Endothelial cell of umbilical vein (primary cell): ENCODE data around the gene WIPI1. TPM values are rescaled to one million over a fixed set of nuclear protein-coding genes. Genes with fewer than 3 reads are reported as not detected.

Experiments
- BruUV-seq: library from RNA; stranded (reverse); fragments of 400-500 nt; replicated peaks from 2 replicates; lab custom pipeline; 2021; lab: Mats Ljungman, UMichigan
- CTCF ChIA-PET: fragments of 300-600, 350-600 bp; sonication (Branson Sonifier 250); formaldehyde crosslinking; loops from one replicate; lab custom pipeline; 2021; ENCODE audit warnings: antibody characterized with exemption, inconsistent platforms; lab: Charles Lee
- POLR2A ChIA-PET: fragments of 300-600, 350-600 bp; sonication (Branson Sonifier 250); formaldehyde crosslinking; loops from one replicate; lab custom pipeline; 2021; ENCODE audit warnings: antibody characterized with exemption, inconsistent platforms; lab: Charles Lee
- DNase-seq: peaks from one replicate; pipeline ENCODE4 v3.0.0-alpha.2; 2011; ENCODE audit warnings: low read depth, low spot score
- FAIRE-seq: peaks from 2 replicates; lab custom pipeline; 2011; peaks lifted over from hg19 to GRCh38; lab: Jason Lieb, UNC
- H2AFZ ChIP-seq: 2 replicates; pipeline ENCODE4 v1.6.0; 2012; ENCODE audit warnings: low read depth, low read length, control low read depth, inconsistent platforms
- H3K27ac ChIP-seq: 2 replicates; pipeline ENCODE4 v1.5.1; 2011; ENCODE audit warnings: low read depth, mild to moderate bottlenecking, control low read depth, low read length, moderate library complexity; ENCODE audit not compliant: insufficient read depth
- H3K27me3 ChIP-seq, 2 experiments: 2 replicates each; pipeline versions ENCODE4 v1.6.0 to v1.6.1; 2011; ENCODE audit warnings: low read length in 2 of 2, mixed read lengths in 1 of 2; ENCODE audit not compliant: control insufficient read depth in 2 of 2, insufficient read depth in 2 of 2
- H3K36me3 ChIP-seq, 2 experiments: 2 replicates in 1 of 2; 3 replicates in 1 of 2; pipeline ENCODE4 v1.5.1; 2011; ENCODE audit warnings: low read length in 2 of 2, mild to moderate bottlenecking in 1 of 2, moderate library complexity in 1 of 2; ENCODE audit not compliant: control insufficient read depth in 2 of 2, insufficient read depth in 2 of 2; ENCODE audit errors: extremely low read depth in 1 of 2
- H3K4me1 ChIP-seq: 3 replicates; pipeline ENCODE4 v1.5.1; 2011; ENCODE audit warnings: mild to moderate bottlenecking, low read length; ENCODE audit not compliant: control insufficient read depth, insufficient read depth; ENCODE audit errors: extremely low read depth
- H3K4me2 ChIP-seq: 2 replicates; pipeline ENCODE4 v1.6.1; 2011; ENCODE audit warnings: low read length, control low read depth, mixed read lengths; ENCODE audit not compliant: insufficient read depth
- H3K4me3 ChIP-seq, 3 experiments: fragments of 200-600 bp in 1 of 3; sonication (generic), shearing (Covaris generic) in 1 of 3; replicated peaks in 1 of 3; 2 replicates each; pipeline ENCODE4 v1.5.1; 2011 to 2016; ENCODE audit warnings: control low read depth in 3 of 3, low read length in 3 of 3, mild to moderate bottlenecking in 2 of 3, inconsistent platforms in 1 of 3, low read depth in 1 of 3, moderate library complexity in 1 of 3; ENCODE audit not compliant: insufficient read depth in 1 of 3
- H3K79me2 ChIP-seq: 2 replicates; pipeline ENCODE4 v1.6.0; 2012; ENCODE audit warnings: low read length, inconsistent platforms; ENCODE audit not compliant: control insufficient read depth, insufficient read depth
- H3K9ac ChIP-seq: replicated peaks from 2 replicates; pipeline ENCODE3; 2011; ENCODE audit warnings: low read length, control low read depth; ENCODE audit not compliant: insufficient read depth; ENCODE audit errors: extremely low read depth
- H3K9me1 ChIP-seq: replicated peaks from 3 replicates; pipeline ENCODE4 v1.6.0; 2011; ENCODE audit warnings: mild to moderate bottlenecking, low read length; ENCODE audit not compliant: control insufficient read depth, insufficient read depth; ENCODE audit errors: extremely low read depth
- H3K9me3 ChIP-seq: replicated peaks from 2 replicates; pipeline ENCODE4 v1.5.1; 2012; ENCODE audit warnings: low read length, inconsistent platforms; ENCODE audit not compliant: control insufficient read depth, insufficient read depth
- H4K20me1 ChIP-seq: replicated peaks from 2 replicates; pipeline ENCODE3; 2011; ENCODE audit warnings: mild to moderate bottlenecking, low read length; ENCODE audit not compliant: control insufficient read depth, insufficient read depth; ENCODE audit errors: extremely low read depth
- CTCF ChIP-seq, 2 donors: IDR thresholded peaks; 1 replicate in 1 of 2; 2 replicates in 1 of 2; pipeline ENCODE4 v1.5.1; 2011; ENCODE audit warnings: low read length in 2 of 2, mild to moderate bottlenecking in 2 of 2, moderate library complexity in 2 of 2, control low read depth in 1 of 2, inconsistent platforms in 1 of 2, low read depth in 1 of 2; ENCODE audit not compliant: insufficient read depth in 1 of 2; ENCODE audit errors: extremely low read depth in 1 of 2
- EZH2 ChIP-seq: IDR thresholded peaks from 2 replicates; pipeline ENCODE4 v1.6.1; 2012; ENCODE audit warnings: borderline replicate concordance, low read depth, mild to moderate bottlenecking, moderate library complexity, low read length, inconsistent platforms; ENCODE audit not compliant: severe bottlenecking
- FOS ChIP-seq: IDR thresholded peaks from 2 replicates; pipeline ENCODE4 v1.6.1; 2011; ENCODE audit warnings: mild to moderate bottlenecking, low read length, moderate library complexity, borderline replicate concordance; ENCODE audit not compliant: insufficient read depth
- GATA2 ChIP-seq: IDR thresholded peaks from 2 replicates; pipeline ENCODE4 v1.7.0; 2011; ENCODE audit warnings: low read depth, mild to moderate bottlenecking, moderate library complexity, mixed read lengths, low read length; ENCODE audit not compliant: insufficient read length, insufficient read depth
- JUN ChIP-seq: IDR thresholded peaks from 2 replicates; pipeline ENCODE4 v1.6.1; 2011; ENCODE audit warnings: borderline replicate concordance, low read depth; ENCODE audit not compliant: insufficient read length, insufficient read depth
- MYC ChIP-seq: IDR thresholded peaks from one replicate; pipeline ENCODE4 v1.6.1; 2011; ENCODE audit warnings: mild to moderate bottlenecking, low read depth, low read length
- POLR2A ChIP-seq: IDR thresholded peaks from 2 replicates; pipeline ENCODE4 v1.6.1; 2012; ENCODE audit warnings: low read depth, mild to moderate bottlenecking, control low read depth, low read length
- POLR2AphosphoS5 ChIP-seq: IDR thresholded peaks from 2 replicates; pipeline ENCODE4 v1.6.1; 2012; ENCODE audit warnings: low read depth, mild to moderate bottlenecking, control low read depth, low read length, moderate library complexity; ENCODE audit not compliant: insufficient read depth
- dilution Hi-C: fragments of 300-500 bp; cut with MboI; formaldehyde crosslinking; loops from one replicate; pipeline ENCODE4 v1.15.0; 2019; ENCODE audit warnings: low sequenced_read_pairs; ENCODE audit not compliant: extremely low pct_ligation_motif_present
- intact Hi-C: fragments of 100-400 bp; cut with micrococcal nuclease; formaldehyde crosslinking; loops from one replicate; pipeline ENCODE4 v1.10.0; 2022
- polyA plus RNA-seq, 4 experiments: library from polyadenylated mRNA; depleted of rRNA in 3 of 4; stranded (reverse) in 3 of 4; unstranded in 1 of 4; fragments of >200 nt; gene quantifications; 2 replicates each; pipeline versions ENCODE4 v1.2.1 to v1.2.3, GENCODE V29; 2011 to 2012; ENCODE audit warnings: missing spikeins in 1 of 4
- total RNA-seq: library from RNA; stranded (reverse); gene quantifications from 2 replicates; pipeline ENCODE4 v1.2.3, GENCODE V29; 2021
- TF ChIP-seq, protein P1 (sequence below): IDR thresholded peaks from 2 replicates; pipeline ENCODE4 v1.6.1; 2011; ENCODE audit not compliant: insufficient read depth, insufficient read length

The WIPI1 gene
- total and polyA plus RNA-seq, 2 donors (not counting 3 experiments of a cell fraction or from before 2014, with no cell fraction given) = 49.9 to 70.3 TPM

DNA sequence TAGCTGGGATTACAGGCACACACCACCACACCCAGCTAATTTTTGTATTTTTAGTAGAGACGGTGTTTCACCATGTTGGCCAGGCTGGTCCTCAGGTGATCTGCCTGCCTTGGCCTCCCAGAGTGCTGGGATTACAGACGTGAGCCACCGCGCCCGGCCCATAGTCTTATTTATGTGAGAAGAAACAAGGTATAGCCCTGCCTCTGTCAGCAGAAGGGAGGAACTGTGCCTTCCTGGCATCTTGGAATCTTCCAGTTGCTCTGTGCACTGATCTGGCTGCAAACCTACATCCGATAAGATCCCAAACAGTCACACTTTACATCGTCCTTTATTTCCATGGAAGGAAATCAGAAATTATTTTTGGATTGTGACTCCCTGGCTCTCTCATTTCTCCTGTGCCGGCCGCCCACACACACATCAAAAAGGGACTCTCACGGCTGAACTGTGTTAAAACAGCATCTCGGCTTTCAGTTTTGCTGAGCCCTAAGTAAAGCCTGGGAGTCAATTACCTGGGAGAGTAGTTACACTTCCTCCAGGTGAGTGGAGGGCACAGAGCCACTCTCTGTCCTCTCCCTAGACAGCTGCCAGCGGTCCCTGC is 23.3 kb downstream of the WIPI1 start:
- FAIRE-seq (no peak), DNase-seq (no peak)
- H4K20me1 ChIP-seq = no peaks in the 10 kb centered on the region
- ChIA-PET POLR2A (interaction anchor here (0.5 kb wide), 1 partner anchor 455 kb away, joined by 4 read pairs; no protein-coding TSS in a partner anchor), CTCF (no interaction called here)
- no peaks in the 10 kb centered on the region for H3K9me1 ChIP-seq
- dilution Hi-C loops = no loop called here
- no peak overlapping the region for H3K4me2 ChIP-seq
- H3K4me3 ChIP-seq = no peak overlapping the region
- H3K9me3 ChIP-seq = no peaks in the 10 kb centered on the region
- TF ChIP-seq POLR2A (no peak), EZH2 (no peak), POLR2AphosphoS5 (no peak), FOS (no peak), JUN (no peak), MYC (no peak), GATA2 (no peak), CTCF (IDR thresholded peaks at IDR 0.05; ENCODE audit: extremely low read depth in 1 of 2, insufficient read depth in 1 of 2, low read depth in 1 of 2, low read length in 2 of 2) (no peak)
- TF ChIP-seq, protein P1, sequence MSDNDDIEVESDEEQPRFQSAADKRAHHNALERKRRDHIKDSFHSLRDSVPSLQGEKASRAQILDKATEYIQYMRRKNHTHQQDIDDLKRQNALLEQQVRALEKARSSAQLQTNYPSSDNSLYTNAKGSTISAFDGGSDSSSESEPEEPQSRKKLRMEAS = no peak
- no TSS peak for BruUV-seq
- peaks cover 13 to 47% of the 10 kb centered on the region in 2 experiments for H3K36me3 ChIP-seq
- no peak overlapping the region for H3K27ac ChIP-seq
- H3K79me2 ChIP-seq = no peaks in the 10 kb centered on the region
- peaks cover 17% of the 10 kb centered on the region for H3K4me1 ChIP-seq
- no peaks in the 10 kb centered on the region for H3K27me3 ChIP-seq
- intact Hi-C loops = no loop called here
- H2AFZ ChIP-seq = no peak overlapping the region
- H3K9ac ChIP-seq = no peak overlapping the region
